ENCODE results near the gene L2HGDH.
"Not testable (repeated sequence)": the region's sequence is repeated elsewhere in the genome, so short reads cannot be mapped to it uniquely, and the experiment has no call there.

The L2HGDH gene

GRCh38 chr14:50311972-50312733, at the start of gene L2HGDH, which contains the start of gene DMAC2L:
TSS of gene L2HGDH (minus strand) at chr14:50312229. CDS start at chr14:50312150, 79 bp downstream.
TSS of gene DMAC2L (plus strand) at chr14:50312324. CDS start at chr14:50321488, 9,164 bp downstream.
- peak; percentile 90 for DNase-seq

GRCh38 chr14:50360851-50361250, 48.8 kb upstream of the L2HGDH start:
- no peak for DNase-seq

- no peak for DNase-seq
Observed at GRCh38 chr14:50360093-50360492, 48.1 kb upstream of the L2HGDH start.

GRCh38 chr14:50359631-50360030, 47.6 kb upstream of the L2HGDH start:
- no peak for DNase-seq

GRCh38 chr14:50357753-50358395, 45.8 kb upstream of the L2HGDH start:
- no peak for DNase-seq

- no peak for DNase-seq
Observed at GRCh38 chr14:50357124-50357523, 45.1 kb upstream of the L2HGDH start.

- DNase-seq, result not testable (repeated sequence)
Observed at GRCh38 chr14:50356283-50356682, 44.3 kb upstream of the L2HGDH start.

- DNase-seq, result no peak
Observed at GRCh38 chr14:50355692-50356091, 43.7 kb upstream of the L2HGDH start.

GRCh38 chr14:50354527-50354926, 42.5 kb upstream of the L2HGDH start:
- DNase-seq, result no peak

- no peak for DNase-seq
Observed at GRCh38 chr14:50353126-50353525, 41.1 kb upstream of the L2HGDH start.

- DNase-seq, result no peak
Observed at GRCh38 chr14:50352584-50352983, 40.6 kb upstream of the L2HGDH start.

GRCh38 chr14:50350975-50351374, 38.9 kb upstream of the L2HGDH start:
- no peak for DNase-seq

GRCh38 chr14:50348933-50349332, 36.9 kb upstream of the L2HGDH start:
- DNase-seq, result no peak

GRCh38 chr14:50347521-50347920, 35.5 kb upstream of the L2HGDH start:
- no peak for DNase-seq

- no peak for DNase-seq
Observed at GRCh38 chr14:50345846-50346422, 33.9 kb upstream of the L2HGDH start.

- DNase-seq, result no peak
Observed at GRCh38 chr14:50344876-50345563, 33.0 kb upstream of the L2HGDH start.

GRCh38 chr14:50344116-50344775, 32.2 kb upstream of the L2HGDH start:
- DNase-seq, result peak; percentile 91

GRCh38 chr14:50343434-50343833, 31.4 kb upstream of the L2HGDH start:
- no peak for DNase-seq

GRCh38 chr14:50342221-50343078, 30.4 kb upstream of the L2HGDH start:
- DNase-seq, result peak; percentile 39

GRCh38 chr14:50340963-50341362, 28.9 kb upstream of the L2HGDH start:
- no peak for DNase-seq

- DNase-seq, result no peak
Observed at GRCh38 chr14:50340045-50340444, 28.0 kb upstream of the L2HGDH start.
